Astrocyte (in vitro differentiated cells and primary cell): ENCODE results near the gene FHOD1. TPM values are rescaled to one million over a fixed set of nuclear protein-coding genes. Genes with fewer than 3 reads are reported as not detected.

Source experiments
- DNase-seq: peaks from one replicate; pipeline ENCODE4 v3.0.0-alpha.2; 2010; ENCODE audit warnings: low read depth
- FAIRE-seq: peaks from 2 replicates; lab custom pipeline; 2011; peaks lifted over from hg19 to GRCh38; lab: Jason Lieb, UNC
- H2AFZ ChIP-seq: 2 replicates; pipeline ENCODE4 v1.6.0; 2012; ENCODE audit warnings: low read depth, low read length, inconsistent platforms
- H3K27ac ChIP-seq: 2 replicates; pipeline ENCODE4 v1.5.1; 2011; ENCODE audit warnings: low read depth, low read length, inconsistent platforms
- H3K27me3 ChIP-seq: 2 replicates; pipeline ENCODE4 v1.6.0; 2011; ENCODE audit warnings: low read length, inconsistent platforms; ENCODE audit not compliant: insufficient read depth
- H3K36me3 ChIP-seq: 2 replicates; pipeline ENCODE4 v1.5.1; 2011; ENCODE audit warnings: low read length, inconsistent platforms; ENCODE audit not compliant: insufficient read depth
- H3K4me1 ChIP-seq: 2 replicates; pipeline ENCODE4 v1.5.1; 2011; ENCODE audit warnings: low read length, inconsistent platforms; ENCODE audit not compliant: insufficient read depth
- H3K4me2 ChIP-seq: 2 replicates; pipeline ENCODE4 v1.6.0; 2012; ENCODE audit warnings: low read length, inconsistent platforms
- H3K4me3 ChIP-seq: 2 replicates; pipeline ENCODE4 v1.5.1; 2011; ENCODE audit warnings: low read depth, mild to moderate bottlenecking, low read length, inconsistent platforms; ENCODE audit not compliant: insufficient read depth
- H3K79me2 ChIP-seq: 2 replicates; pipeline ENCODE4 v1.6.0; 2012; ENCODE audit warnings: mild to moderate bottlenecking, low read length, inconsistent platforms; ENCODE audit not compliant: insufficient read depth
- H3K9ac ChIP-seq: 2 replicates; pipeline ENCODE4 v1.6.0; 2012; ENCODE audit warnings: mild to moderate bottlenecking, low read length, inconsistent platforms
- H3K9me3 ChIP-seq: 2 replicates; pipeline ENCODE4 v1.5.1; 2012; ENCODE audit warnings: low read depth, mild to moderate bottlenecking, low read length, inconsistent platforms; ENCODE audit not compliant: insufficient read depth
- H4K20me1 ChIP-seq: 2 replicates; pipeline ENCODE4 v1.6.0; 2012; ENCODE audit warnings: low read length, inconsistent platforms; ENCODE audit not compliant: insufficient read depth
- H3K27ac Mint-ChIP-seq: one replicate; pipeline ENCODE4 v1.8.0; 2021; ENCODE audit warnings: mild to moderate bottlenecking, mixed read lengths; ENCODE audit not compliant: unreplicated experiment
- H3K27me3 Mint-ChIP-seq: one replicate; pipeline ENCODE4 v1.8.0; 2021; ENCODE audit warnings: low read depth, mixed read lengths; ENCODE audit not compliant: unreplicated experiment
- H3K36me3 Mint-ChIP-seq: one replicate; pipeline ENCODE4 v1.8.0; 2021; ENCODE audit warnings: low read depth, mixed read lengths; ENCODE audit not compliant: unreplicated experiment
- H3K4me1 Mint-ChIP-seq: one replicate; pipeline ENCODE4 v1.8.0; 2021; ENCODE audit warnings: low read depth, mixed read lengths; ENCODE audit not compliant: unreplicated experiment
- H3K4me3 Mint-ChIP-seq: one replicate; pipeline ENCODE4 v1.8.0; 2021; ENCODE audit warnings: mild to moderate bottlenecking, moderate library complexity, mixed read lengths; ENCODE audit not compliant: unreplicated experiment
- H3K9me3 Mint-ChIP-seq: one replicate; pipeline ENCODE4 v1.8.0; 2021; ENCODE audit warnings: mild to moderate bottlenecking, mixed read lengths; ENCODE audit not compliant: unreplicated experiment
- EZH2 ChIP-seq: IDR thresholded peaks from 2 replicates; pipeline ENCODE4 v1.6.1; 2012; ENCODE audit warnings: mild to moderate bottlenecking, low read length, inconsistent platforms; ENCODE audit not compliant: insufficient read depth
- total RNA-seq: library from RNA; stranded (reverse); gene quantifications from 2 replicates; pipeline ENCODE4 v1.2.1, GENCODE V29; 2021
- TF ChIP-seq, protein P1 (sequence below): IDR thresholded peaks from 2 replicates; pipeline ENCODE4 v1.5.1; 2011; ENCODE audit warnings: low read depth, mild to moderate bottlenecking, inconsistent platforms, low read length, moderate library complexity; ENCODE audit not compliant: insufficient read depth

Gene FHOD1
- total RNA-seq, 1 donor from 2014 or later, result 38.1 TPM

DNA sequence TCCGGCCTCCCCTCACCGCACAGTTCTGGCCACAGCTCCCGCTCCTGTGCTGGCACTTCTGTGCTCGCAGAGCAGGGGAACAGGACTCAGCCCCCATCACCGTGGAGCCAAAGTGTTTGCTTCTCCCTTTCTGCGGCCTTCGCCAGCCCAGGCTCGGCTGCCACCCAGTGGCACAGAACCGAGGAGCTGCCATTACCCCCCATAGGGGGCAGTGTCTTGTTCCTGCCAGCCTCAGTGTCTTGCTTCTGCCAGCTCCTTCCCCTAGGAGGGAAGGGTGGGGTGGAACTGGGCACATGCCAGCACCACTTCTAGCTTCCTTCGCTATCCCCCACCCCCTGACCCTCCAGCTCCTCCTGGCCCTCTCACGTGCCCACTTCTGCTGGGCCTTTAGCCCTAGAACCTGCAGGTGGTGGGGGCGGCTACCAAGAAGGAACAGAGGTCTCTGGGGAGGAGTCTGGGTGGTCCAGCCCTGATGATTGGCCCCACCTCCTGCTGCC lies 49.0 kb downstream of the FHOD1 start:
- no peaks in the 10 kb centered on the region for H3K27me3 Mint-ChIP-seq
- H3K4me2 ChIP-seq, result no peak overlapping the region

DNA sequence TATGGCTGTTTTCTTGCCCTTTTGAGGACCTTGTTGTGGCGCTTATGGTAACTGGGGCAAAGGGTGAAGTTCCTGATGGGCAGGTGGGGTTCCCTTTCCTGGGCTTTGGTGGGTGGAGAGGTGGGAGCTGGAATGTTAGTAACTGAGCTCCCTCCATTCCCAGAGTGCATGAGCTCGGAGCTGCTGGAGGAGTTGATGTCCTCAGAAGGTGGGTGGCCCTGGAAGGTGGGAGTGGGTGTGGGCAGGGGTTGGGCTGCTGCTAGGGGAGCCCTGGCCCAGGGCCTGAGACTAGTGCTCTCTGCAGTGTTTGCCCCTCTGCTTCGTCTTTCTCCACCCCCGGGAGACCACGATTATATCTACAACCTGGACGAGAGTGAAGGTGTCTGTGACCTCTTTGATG lies 49.6 kb downstream of the FHOD1 start:
- Histone ChIP-seq H3K4me1 (peaks cover 15% of the 10 kb centered on the region), H3K36me3 (peaks cover 35% of the 10 kb centered on the region), H3K79me2 (peaks cover 33% of the 10 kb centered on the region), H3K9me3 (no peaks in the 10 kb centered on the region), H3K27ac (no peak overlapping the region), H3K4me3 (no peak overlapping the region), H3K4me2 (no peak overlapping the region), H3K9ac (no peak overlapping the region), H2AFZ (no peak overlapping the region), H4K20me1 (peaks cover 62% of the 10 kb centered on the region), H3K27me3 (no peaks in the 10 kb centered on the region)
- TF ChIP-seq, protein P1, sequence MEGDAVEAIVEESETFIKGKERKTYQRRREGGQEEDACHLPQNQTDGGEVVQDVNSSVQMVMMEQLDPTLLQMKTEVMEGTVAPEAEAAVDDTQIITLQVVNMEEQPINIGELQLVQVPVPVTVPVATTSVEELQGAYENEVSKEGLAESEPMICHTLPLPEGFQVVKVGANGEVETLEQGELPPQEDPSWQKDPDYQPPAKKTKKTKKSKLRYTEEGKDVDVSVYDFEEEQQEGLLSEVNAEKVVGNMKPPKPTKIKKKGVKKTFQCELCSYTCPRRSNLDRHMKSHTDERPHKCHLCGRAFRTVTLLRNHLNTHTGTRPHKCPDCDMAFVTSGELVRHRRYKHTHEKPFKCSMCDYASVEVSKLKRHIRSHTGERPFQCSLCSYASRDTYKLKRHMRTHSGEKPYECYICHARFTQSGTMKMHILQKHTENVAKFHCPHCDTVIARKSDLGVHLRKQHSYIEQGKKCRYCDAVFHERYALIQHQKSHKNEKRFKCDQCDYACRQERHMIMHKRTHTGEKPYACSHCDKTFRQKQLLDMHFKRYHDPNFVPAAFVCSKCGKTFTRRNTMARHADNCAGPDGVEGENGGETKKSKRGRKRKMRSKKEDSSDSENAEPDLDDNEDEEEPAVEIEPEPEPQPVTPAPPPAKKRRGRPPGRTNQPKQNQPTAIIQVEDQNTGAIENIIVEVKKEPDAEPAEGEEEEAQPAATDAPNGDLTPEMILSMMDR, result no peak
- TF ChIP-seq EZH2, result no peak
- peak overlapping the region; percentile 53 for H3K27ac Mint-ChIP-seq
- peaks cover 22% of the 10 kb centered on the region for H3K36me3 Mint-ChIP-seq
- DNase-seq (no peak), FAIRE-seq (no peak)
- peaks cover 13% of the 10 kb centered on the region for H3K4me1 Mint-ChIP-seq
- no peaks in the 10 kb centered on the region for H3K27me3 Mint-ChIP-seq
- H3K4me3 Mint-ChIP-seq, result no peak overlapping the region
- H3K9me3 Mint-ChIP-seq, result no peaks in the 10 kb centered on the region

More for the DNA sequence above, 49.0 kb downstream of the FHOD1 start:
- H3K9me3 Mint-ChIP-seq, result no peaks in the 10 kb centered on the region
- Histone ChIP-seq H4K20me1 (peaks cover 57% of the 10 kb centered on the region), H3K9ac (no peak overlapping the region), H3K9me3 (no peaks in the 10 kb centered on the region), H3K79me2 (peaks cover 27% of the 10 kb centered on the region), H3K36me3 (peaks cover 35% of the 10 kb centered on the region), H2AFZ (no peak overlapping the region), H3K27me3 (no peaks in the 10 kb centered on the region), H3K4me1 (peaks cover 9% of the 10 kb centered on the region), H3K27ac (no peak overlapping the region), H3K4me3 (no peak overlapping the region)
- TF ChIP-seq, protein P1, result peak; percentile 50
- no peak for TF ChIP-seq EZH2
- no peak for DNase-seq
- H3K36me3 Mint-ChIP-seq, result peaks cover 22% of the 10 kb centered on the region
- no peak for FAIRE-seq
- H3K4me1 Mint-ChIP-seq, result peaks cover 9% of the 10 kb centered on the region
- H3K27ac Mint-ChIP-seq, result peak overlapping the region; percentile 53
- H3K4me3 Mint-ChIP-seq, result no peak overlapping the region

DNA sequence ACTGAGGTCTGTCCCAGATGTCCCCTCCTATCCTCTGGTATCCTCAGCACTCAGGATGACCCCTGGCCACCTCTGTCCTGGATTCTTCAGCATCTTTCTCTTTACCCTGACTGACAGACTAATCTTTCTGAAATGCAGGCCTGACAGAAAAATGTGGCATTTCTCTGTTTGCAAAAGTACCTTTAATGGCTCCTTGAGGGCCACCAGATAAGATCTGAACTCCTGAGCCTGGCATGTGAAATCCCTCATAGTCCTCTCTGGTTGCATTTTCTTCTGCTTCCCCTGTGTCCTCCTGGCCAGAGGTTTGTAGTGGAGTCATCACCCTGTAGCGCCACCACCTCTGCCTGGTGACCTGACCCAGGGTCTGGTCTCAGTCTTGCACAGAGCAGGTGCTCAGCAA lies 50.4 kb downstream of the FHOD1 start:
- Histone ChIP-seq H3K4me3 (no peak overlapping the region), H3K4me1 (peaks cover 15% of the 10 kb centered on the region), H3K4me2 (no peak overlapping the region), H3K79me2 (peaks cover 40% of the 10 kb centered on the region), H3K9me3 (no peaks in the 10 kb centered on the region), H4K20me1 (peaks cover 66% of the 10 kb centered on the region), H3K9ac (no peak overlapping the region), H3K27ac (no peak overlapping the region), H3K27me3 (no peaks in the 10 kb centered on the region), H2AFZ (no peak overlapping the region), H3K36me3 (peaks cover 35% of the 10 kb centered on the region)
- H3K4me3 Mint-ChIP-seq, result no peak overlapping the region
- TF ChIP-seq, protein P1, result no peak
- no peak for TF ChIP-seq EZH2
- FAIRE-seq (no peak), DNase-seq (no peak)
- H3K9me3 Mint-ChIP-seq, result no peaks in the 10 kb centered on the region
- peaks cover 22% of the 10 kb centered on the region for H3K36me3 Mint-ChIP-seq
- H3K27me3 Mint-ChIP-seq, result no peaks in the 10 kb centered on the region
- H3K4me1 Mint-ChIP-seq, result peaks cover 16% of the 10 kb centered on the region
- H3K27ac Mint-ChIP-seq, result no peak overlapping the region
